ENCODE results near the gene LYSMD4.

GRCh38 chr15:99732124-99732750 is 1.0 kb downstream of the LYSMD4 start:
- no peak for TF ChIP-seq POLR2A (IDR thresholded peaks at IDR 0.05)
- no peak for TF ChIP-seq CTCF (IDR thresholded peaks at IDR 0.05)
- TF ChIP-seq POLR2AphosphoS5 (IDR thresholded peaks at IDR 0.05; ENCODE audit: insufficient read depth in 1 of 2, low read depth in 1 of 2), result no peak

Measured in vagina (tissue), 2 donors.